GM10266 (cell line): ENCODE data around the gene SLC37A1.

ENCODE experiments used
- DNase-seq: peaks from one replicate; pipeline ENCODE4 v3.0.0; 2012; ENCODE audit errors: extremely low spot score
- CTCF ChIP-seq: IDR thresholded peaks from 2 replicates; pipeline ENCODE4 v1.5.1; 2012; ENCODE audit warnings: mild to moderate bottlenecking, low read depth; ENCODE audit not compliant: control insufficient read depth, insufficient read depth; ENCODE audit errors: missing control alignments

Gene SLC37A1

GRCh38 chr21:42617486-42617885 is 103.8 kb downstream of the SLC37A1 start:
- no peak for DNase-seq
- no peak for TF ChIP-seq CTCF

- TF ChIP-seq CTCF = no peak
Measured at GRCh38 chr21:42618707-42619102, 105.1 kb downstream of the SLC37A1 start.

GRCh38 chr21:42619166-42619565 is 105.5 kb downstream of the SLC37A1 start:
- no peak for DNase-seq
- TF ChIP-seq CTCF = no peak

More at GRCh38 chr21:42618707-42619102, 105.1 kb downstream of the SLC37A1 start:
- no peak for DNase-seq

DNA sequence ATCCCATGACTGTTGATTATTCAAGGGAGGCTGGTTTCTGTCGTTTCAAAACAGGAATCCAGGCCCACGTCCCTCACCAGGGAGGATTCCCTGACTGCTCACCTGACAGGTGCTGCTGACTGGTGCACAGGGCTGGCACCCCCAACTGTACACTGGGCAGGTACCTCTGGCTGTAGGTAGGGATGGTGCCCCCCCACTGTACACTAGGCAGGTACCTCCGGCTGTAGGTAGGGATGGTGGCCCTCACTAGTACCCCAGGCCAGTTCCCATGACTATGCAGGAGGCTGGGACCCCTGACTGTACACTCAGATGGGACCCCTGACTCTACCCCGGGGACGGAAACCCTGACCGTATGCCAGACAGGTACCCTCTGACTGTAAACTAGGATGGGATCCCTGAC is 106.2 kb downstream of the SLC37A1 start:
- DNase-seq = no peak
- TF ChIP-seq CTCF = no peak

DNA sequence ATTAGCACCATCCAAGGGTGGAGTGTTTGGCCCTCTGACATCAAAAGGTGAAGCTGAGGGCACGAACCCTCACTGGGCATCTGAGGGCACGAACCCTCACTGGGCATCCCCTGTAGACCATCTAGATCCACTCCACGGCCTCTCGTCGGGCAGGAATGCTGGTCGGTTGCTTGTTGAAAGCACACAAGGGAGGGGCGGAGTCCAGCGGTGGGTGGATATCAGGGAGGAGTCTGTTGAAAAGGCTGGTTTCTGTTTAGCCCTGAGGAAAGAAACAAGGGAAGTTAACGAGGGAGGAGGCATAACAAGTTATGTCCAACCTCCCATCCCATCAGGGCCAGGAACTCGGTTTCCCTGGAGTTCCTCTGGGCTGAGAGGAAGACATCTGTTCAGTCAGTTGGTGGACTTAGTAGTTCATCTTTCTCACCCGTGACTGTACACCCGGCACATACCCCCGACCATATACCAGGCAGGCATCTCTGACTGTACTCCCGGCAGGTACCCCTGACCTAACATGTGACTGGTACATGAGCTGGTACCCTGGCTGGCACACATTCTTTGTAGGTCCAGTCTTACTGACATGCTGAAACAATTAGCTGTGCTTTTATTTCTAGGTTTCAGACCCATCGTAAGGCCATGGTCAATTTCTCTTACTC is 107.6 kb downstream of the SLC37A1 start:
- TF ChIP-seq CTCF = no peak
- DNase-seq = no peak

DNA sequence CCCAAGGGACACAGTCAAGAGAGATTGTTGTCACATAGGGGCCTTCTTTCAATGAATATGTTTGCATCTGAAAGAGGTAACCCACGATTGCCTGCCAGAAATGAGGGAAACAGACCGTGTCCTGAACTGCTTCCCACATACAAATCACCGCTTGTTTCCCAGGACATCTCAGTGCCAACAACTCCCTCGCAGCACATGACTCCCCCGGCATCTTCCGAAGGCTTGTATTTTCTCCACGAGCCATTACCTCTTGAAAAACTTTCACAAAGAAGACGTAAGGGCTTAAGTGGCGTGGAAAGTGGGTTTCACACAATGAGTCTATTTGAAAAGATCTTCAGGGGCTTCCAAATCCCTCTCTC is 108.1 kb downstream of the SLC37A1 start:
- no peak for TF ChIP-seq CTCF
- DNase-seq = no peak

DNA sequence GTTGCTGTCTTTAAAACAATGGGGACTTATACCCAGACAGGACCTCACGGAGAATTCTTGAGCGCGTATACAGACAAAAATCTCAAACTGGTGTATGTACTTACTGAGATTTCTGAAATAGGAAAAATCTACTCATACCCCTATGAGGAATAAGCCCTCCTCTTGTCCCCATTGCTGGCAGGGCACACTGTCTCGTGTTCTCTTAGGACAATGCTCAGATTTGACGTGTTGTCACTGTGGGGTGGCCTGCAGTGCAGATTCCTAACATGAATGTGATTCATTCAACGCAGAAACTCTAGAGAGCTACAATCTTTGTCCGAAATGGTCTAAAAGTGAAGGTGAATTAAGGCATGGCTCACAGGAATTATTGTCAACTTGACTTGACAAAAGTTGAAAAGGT is 108.6 kb downstream of the SLC37A1 start:
- no peak for DNase-seq
- no peak for TF ChIP-seq CTCF
